ENCODE measurements around the gene SLC51B.
"Not testable (repeated sequence)": the region's sequence is repeated elsewhere in the genome, so short reads cannot be mapped to it uniquely, and the experiment has no call there.

Gene SLC51B

GRCh38 chr15:65066635-65067316 is 21.6 kb downstream of the SLC51B start:
- H3K9me3 ChIP-seq (ENCODE audit: control insufficient read depth, insufficient read depth, low read length), result no peaks in the 10 kb centered on the region
- H3K4me1 ChIP-seq (ENCODE audit: insufficient read depth, low read length), result peaks cover 18% of the 10 kb centered on the region; the same call in 1 of the 2 replicates
- peak overlapping the region; percentile 74 for H3K9ac ChIP-seq (ENCODE audit: low read depth, low read length)
- H3K36me3 ChIP-seq (ENCODE audit: insufficient read depth, low read length), result no peaks in the 10 kb centered on the region; the same call in 1 of the 2 replicates

- Histone ChIP-seq H3K9me3 (ENCODE audit: control insufficient read depth, insufficient read depth, low read length) (no peaks in the 10 kb centered on the region), H3K4me1 (ENCODE audit: insufficient read depth, low read length) (peaks cover 21% of the 10 kb centered on the region; the same call in 1 of the 2 replicates), H3K36me3 (ENCODE audit: insufficient read depth, low read length) (no peaks in the 10 kb centered on the region; the same call in 1 of the 2 replicates), H3K9ac (ENCODE audit: low read depth, low read length) (peak overlapping the region; percentile 74)
These were observed 22.1 kb downstream of the SLC51B start for GRCh38 chr15:65067317-65067644.

GRCh38 chr15:65067645-65068402 is 22.6 kb downstream of the SLC51B start, which contains the start of gene RASL12:
RASL12 (minus strand) TSS chr15:65067991; CDS start chr15:65067835, 156 bp downstream.
- peak within 1 kb of the TSS; percentile 74 for H3K9ac ChIP-seq (ENCODE audit: low read depth, low read length)
- H3K9me3 ChIP-seq (ENCODE audit: control insufficient read depth, insufficient read depth, low read length), result 0 out of 2 replicates have a peak, but pooled peaks cover 2% of the 10 kb centered on the region
- H3K4me1 ChIP-seq (ENCODE audit: insufficient read depth, low read length), result peaks cover 21% of the 10 kb centered on the region; the same call in 1 of the 2 replicates
- H3K36me3 ChIP-seq (ENCODE audit: insufficient read depth, low read length), result no peaks in the 10 kb centered on the region; the same call in 1 of the 2 replicates

GRCh38 chr15:65068403-65068788 is 23.2 kb downstream of the SLC51B start:
- H3K9ac ChIP-seq (ENCODE audit: low read depth, low read length), result peak overlapping the region; percentile 74; the same call in 1 of the 2 replicates
- peaks cover 21% of the 10 kb centered on the region; the same call in 1 of the 2 replicates for H3K4me1 ChIP-seq (ENCODE audit: insufficient read depth, low read length)
- H3K9me3 ChIP-seq (ENCODE audit: control insufficient read depth, insufficient read depth, low read length), result peaks cover 5% of the 10 kb centered on the region
- H3K36me3 ChIP-seq (ENCODE audit: insufficient read depth, low read length), result no peaks in the 10 kb centered on the region; the same call in 1 of the 2 replicates

GRCh38 chr15:65069179-65069578 is 24.0 kb downstream of the SLC51B start:
- Histone ChIP-seq H3K9me3 (ENCODE audit: control insufficient read depth, insufficient read depth, low read length) (peaks cover 5% of the 10 kb centered on the region), H3K36me3 (ENCODE audit: insufficient read depth, low read length) (no peaks in the 10 kb centered on the region; the same call in 1 of the 2 replicates), H3K4me1 (ENCODE audit: insufficient read depth, low read length) (peaks cover 21% of the 10 kb centered on the region; the same call in 1 of the 2 replicates), H3K9ac (ENCODE audit: low read depth, low read length) (no peak overlapping the region)

GRCh38 chr15:65069779-65070546 is 24.8 kb downstream of the SLC51B start:
- no peak overlapping the region for H3K9ac ChIP-seq (ENCODE audit: low read depth, low read length)
- no peaks in the 10 kb centered on the region for H3K36me3 ChIP-seq (ENCODE audit: insufficient read depth, low read length)
- peaks cover 21% of the 10 kb centered on the region; the same call in 1 of the 2 replicates for H3K4me1 ChIP-seq (ENCODE audit: insufficient read depth, low read length)
- H3K9me3 ChIP-seq (ENCODE audit: control insufficient read depth, insufficient read depth, low read length), result peaks cover 5% of the 10 kb centered on the region

GRCh38 chr15:65071381-65071811 is 26.2 kb downstream of the SLC51B start:
- peaks cover 13% of the 10 kb centered on the region; the same call in 1 of the 2 replicates for H3K4me1 ChIP-seq (ENCODE audit: insufficient read depth, low read length)
- peaks cover 5% of the 10 kb centered on the region for H3K9me3 ChIP-seq (ENCODE audit: control insufficient read depth, insufficient read depth, low read length)
- H3K36me3 ChIP-seq (ENCODE audit: insufficient read depth, low read length), result no peaks in the 10 kb centered on the region
- no peak overlapping the region for H3K9ac ChIP-seq (ENCODE audit: low read depth, low read length)

GRCh38 chr15:65072027-65072426 is 26.8 kb downstream of the SLC51B start:
- Histone ChIP-seq H3K36me3 (ENCODE audit: insufficient read depth, low read length) (no peaks in the 10 kb centered on the region), H3K9me3 (ENCODE audit: control insufficient read depth, insufficient read depth, low read length) (peaks cover 5% of the 10 kb centered on the region), H3K4me1 (ENCODE audit: insufficient read depth, low read length) (peaks cover 9% of the 10 kb centered on the region; the same call in 1 of the 2 replicates), H3K9ac (ENCODE audit: low read depth, low read length) (no peak overlapping the region)

- no peaks in the 10 kb centered on the region for H3K36me3 ChIP-seq (ENCODE audit: insufficient read depth, low read length)
These were observed 27.4 kb downstream of the SLC51B start for GRCh38 chr15:65072617-65073016.

GRCh38 chr15:65074946-65075345 is 29.8 kb downstream of the SLC51B start:
- peaks cover 16% of the 10 kb centered on the region; the same call in 1 of the 2 replicates for H3K4me1 ChIP-seq (ENCODE audit: insufficient read depth, low read length)
- H3K36me3 ChIP-seq (ENCODE audit: insufficient read depth, low read length); H3K9ac ChIP-seq (ENCODE audit: low read depth, low read length); H3K9me3 ChIP-seq (ENCODE audit: control insufficient read depth, insufficient read depth, low read length): not testable (repeated sequence)

More at GRCh38 chr15:65072617-65073016, 27.4 kb downstream of the SLC51B start:
- Histone ChIP-seq H3K9ac (ENCODE audit: low read depth, low read length) (no peak overlapping the region), H3K4me1 (ENCODE audit: insufficient read depth, low read length) (peaks cover 9% of the 10 kb centered on the region; the same call in 1 of the 2 replicates), H3K9me3 (ENCODE audit: control insufficient read depth, insufficient read depth, low read length) (peaks cover 5% of the 10 kb centered on the region)

- H3K4me1 ChIP-seq (ENCODE audit: insufficient read depth, low read length), result peaks cover 16% of the 10 kb centered on the region; the same call in 1 of the 2 replicates
- not testable (repeated sequence) for H3K9me3 ChIP-seq (ENCODE audit: control insufficient read depth, insufficient read depth, low read length); H3K9ac ChIP-seq (ENCODE audit: low read depth, low read length); H3K36me3 ChIP-seq (ENCODE audit: insufficient read depth, low read length)
These were observed 30.6 kb downstream of the SLC51B start for GRCh38 chr15:65075607-65076395.

GRCh38 chr15:65076486-65077290 is 31.5 kb downstream of the SLC51B start, which contains the start of gene KBTBD13:
KBTBD13 (plus strand) TSS chr15:65076746; CDS start chr15:65076816, 70 bp downstream.
- H3K4me1 ChIP-seq (ENCODE audit: insufficient read depth, low read length), result peaks cover 17% of the 10 kb centered on the region; the same call in 1 of the 2 replicates
- no peak within 1 kb of the TSS for H3K9ac ChIP-seq (ENCODE audit: low read depth, low read length)

More at GRCh38 chr15:65076486-65077290, 31.5 kb downstream of the SLC51B start, which contains the start of gene KBTBD13:
- H3K9me3 ChIP-seq (ENCODE audit: control insufficient read depth, insufficient read depth, low read length), result peaks cover 5% of the 10 kb centered on the region
- H3K36me3 ChIP-seq (ENCODE audit: insufficient read depth, low read length), result no peaks in the 10 kb centered on the region

Data from ES-I3 (cell line).